ENCODE results near the gene DNLZ.

- TF ChIP-seq GATA3 (IDR thresholded peaks at IDR 0.05; ENCODE audit: low read depth, low read length) = no peak
- no peak for TF ChIP-seq GATA2 (IDR thresholded peaks at IDR 0.05; ENCODE audit: low read depth, low read length)
Measured at GRCh38 chr9:136381966-136382513, 18.5 kb upstream of the DNLZ start.

All from SH-SY5Y (cell line).